ENCODE measurements around the gene PAX7.

DNA sequence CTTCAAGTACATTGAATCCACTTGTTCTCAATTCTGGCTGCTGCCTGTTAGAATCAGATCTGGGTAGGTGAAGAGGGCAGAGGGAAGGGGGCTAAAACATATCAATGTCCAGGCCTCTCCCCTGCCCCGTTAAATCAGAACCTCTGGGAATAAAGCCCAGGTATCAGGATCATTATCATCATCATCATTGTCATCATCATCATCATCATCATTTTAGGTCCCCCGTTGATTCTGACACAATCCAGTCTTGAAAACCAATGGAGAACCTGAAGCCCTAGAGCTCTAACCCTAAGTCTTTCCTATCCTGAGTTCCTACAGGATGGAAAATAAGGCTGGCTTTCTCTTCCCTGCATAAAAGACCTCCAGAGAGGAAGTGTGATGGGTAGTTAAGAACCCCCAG is 135.7 kb downstream of the PAX7 start:
- no peak for TF ChIP-seq POLR2A (IDR thresholded peaks at IDR 0.05)
- TF ChIP-seq, protein P1, sequence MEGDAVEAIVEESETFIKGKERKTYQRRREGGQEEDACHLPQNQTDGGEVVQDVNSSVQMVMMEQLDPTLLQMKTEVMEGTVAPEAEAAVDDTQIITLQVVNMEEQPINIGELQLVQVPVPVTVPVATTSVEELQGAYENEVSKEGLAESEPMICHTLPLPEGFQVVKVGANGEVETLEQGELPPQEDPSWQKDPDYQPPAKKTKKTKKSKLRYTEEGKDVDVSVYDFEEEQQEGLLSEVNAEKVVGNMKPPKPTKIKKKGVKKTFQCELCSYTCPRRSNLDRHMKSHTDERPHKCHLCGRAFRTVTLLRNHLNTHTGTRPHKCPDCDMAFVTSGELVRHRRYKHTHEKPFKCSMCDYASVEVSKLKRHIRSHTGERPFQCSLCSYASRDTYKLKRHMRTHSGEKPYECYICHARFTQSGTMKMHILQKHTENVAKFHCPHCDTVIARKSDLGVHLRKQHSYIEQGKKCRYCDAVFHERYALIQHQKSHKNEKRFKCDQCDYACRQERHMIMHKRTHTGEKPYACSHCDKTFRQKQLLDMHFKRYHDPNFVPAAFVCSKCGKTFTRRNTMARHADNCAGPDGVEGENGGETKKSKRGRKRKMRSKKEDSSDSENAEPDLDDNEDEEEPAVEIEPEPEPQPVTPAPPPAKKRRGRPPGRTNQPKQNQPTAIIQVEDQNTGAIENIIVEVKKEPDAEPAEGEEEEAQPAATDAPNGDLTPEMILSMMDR (IDR thresholded peaks at IDR 0.05): no peak

Data from sigmoid colon (tissue), 3 donors.